ENCODE results near the gene KCNAB1. TPM values are rescaled to one million over a fixed set of nuclear protein-coding genes. Genes with fewer than 3 reads are reported as not detected.

The KCNAB1 gene
- polyA plus RNA-seq, 1 donor (not counting 4 experiments of a cell fraction or from before 2014, with no cell fraction given) = 0.03 TPM

- H3K36me3 ChIP-seq (ENCODE audit: control insufficient read depth in 2 of 2, extremely low read depth in 1 of 2, insufficient read depth in 2 of 2, low read length in 2 of 2) = no peaks in the 10 kb centered on the region
- DNase-seq (ENCODE audit: low read depth, low spot score) = peak; percentile 44
- H4K20me1 ChIP-seq (ENCODE audit: control insufficient read depth, extremely low read depth, insufficient read depth, low read length) = no peaks in the 10 kb centered on the region
- no peak overlapping the region for H3K9ac ChIP-seq (ENCODE audit: control insufficient read depth, extremely low read depth, insufficient read depth, low read length)
- H3K4me2 ChIP-seq (ENCODE audit: control insufficient read depth, extremely low read depth, insufficient read depth, low read depth, low read length) = peak overlapping the region; percentile 59
- peaks cover 36% of the 10 kb centered on the region for H3K4me1 ChIP-seq (ENCODE audit: control insufficient read depth, extremely low read depth, insufficient read depth, low read length)
- H3K9me3 ChIP-seq (ENCODE audit: control insufficient read depth, low read depth, low read length) = no peaks in the 10 kb centered on the region
- no peaks in the 10 kb centered on the region for H3K9me1 ChIP-seq (ENCODE audit: control insufficient read depth, extremely low read depth, insufficient read depth, low read length)
- dilution Hi-C loops (cut with MboI; ENCODE audit: extremely low pct_ligation_motif_present, low sequenced_read_pairs) = no loop called here
- H3K79me2 ChIP-seq (ENCODE audit: control insufficient read depth, insufficient read depth, low read length) = no peaks in the 10 kb centered on the region
- no peak overlapping the region for H3K4me3 ChIP-seq (ENCODE audit: control insufficient read depth in 2 of 3, extremely low read depth in 1 of 3, insufficient read depth in 2 of 3, low read depth in 1 of 3, low read length in 3 of 3)
- FAIRE-seq = peak; percentile 92
- peak overlapping the region; percentile 37 for H2AFZ ChIP-seq (ENCODE audit: control insufficient read depth, low read length)
- TF ChIP-seq CTCF (optimal IDR thresholded peaks at IDR 0.05 in 1 of 3, IDR thresholded peaks at IDR 0.05 in 1 of 3, conservative IDR thresholded peaks at IDR 0.05 in 1 of 3; ENCODE audit: extremely low read depth in 1 of 3, insufficient read depth in 2 of 3, low read length in 3 of 3) (no peak), EZH2 (IDR thresholded peaks at IDR 0.05; ENCODE audit: low read length) (no peak)
- H3K27me3 ChIP-seq (ENCODE audit: control insufficient read depth, extremely low read depth, insufficient read depth, low read length) = no peaks in the 10 kb centered on the region
- peak overlapping the region; percentile 44 for H3K27ac ChIP-seq (ENCODE audit: control insufficient read depth, insufficient read depth, low read length)
Observed at GRCh38 chr3:156317462-156318074, 197.2 kb downstream of the KCNAB1 start.

GRCh38 chr3:156321945-156322344 is 201.6 kb downstream of the KCNAB1 start:
- Histone ChIP-seq H3K9me1 (ENCODE audit: control insufficient read depth, extremely low read depth, insufficient read depth, low read length) (no peaks in the 10 kb centered on the region), H2AFZ (ENCODE audit: control insufficient read depth, low read length) (no peak overlapping the region), H3K4me2 (ENCODE audit: control insufficient read depth, extremely low read depth, insufficient read depth, low read depth, low read length) (no peak overlapping the region), H3K9me3 (ENCODE audit: control insufficient read depth, low read depth, low read length) (no peaks in the 10 kb centered on the region), H3K9ac (ENCODE audit: control insufficient read depth, extremely low read depth, insufficient read depth, low read length) (no peak overlapping the region), H3K27ac (ENCODE audit: control insufficient read depth, insufficient read depth, low read length) (no peak overlapping the region), H3K4me3 (ENCODE audit: control insufficient read depth in 2 of 3, extremely low read depth in 1 of 3, insufficient read depth in 2 of 3, low read depth in 1 of 3, low read length in 3 of 3) (no peak overlapping the region), H3K4me1 (ENCODE audit: control insufficient read depth, extremely low read depth, insufficient read depth, low read length) (peaks cover 20% of the 10 kb centered on the region), H3K27me3 (ENCODE audit: control insufficient read depth, extremely low read depth, insufficient read depth, low read length) (no peaks in the 10 kb centered on the region), H4K20me1 (ENCODE audit: control insufficient read depth, extremely low read depth, insufficient read depth, low read length) (no peaks in the 10 kb centered on the region), H3K79me2 (ENCODE audit: control insufficient read depth, insufficient read depth, low read length) (no peaks in the 10 kb centered on the region), H3K36me3 (ENCODE audit: control insufficient read depth in 2 of 2, extremely low read depth in 1 of 2, insufficient read depth in 2 of 2, low read length in 2 of 2) (no peaks in the 10 kb centered on the region)
- FAIRE-seq (no peak), DNase-seq (ENCODE audit: low read depth, low spot score) (no peak)
- TF ChIP-seq EZH2 (IDR thresholded peaks at IDR 0.05; ENCODE audit: low read length) = no peak
- no peak for TF ChIP-seq CTCF (optimal IDR thresholded peaks at IDR 0.05 in 1 of 3, IDR thresholded peaks at IDR 0.05 in 1 of 3, conservative IDR thresholded peaks at IDR 0.05 in 1 of 3; ENCODE audit: extremely low read depth in 1 of 3, insufficient read depth in 2 of 3, low read length in 3 of 3)
- dilution Hi-C loops (cut with MboI; ENCODE audit: extremely low pct_ligation_motif_present, low sequenced_read_pairs) = no loop called here

All from keratinocyte (primary cell).